GM18909 (cell line): ENCODE measurements around the gene PPM1M.

Experiments used
- ATAC-seq: cut with Tn5 transposase; IDR thresholded peaks from one replicate; pipeline ENCODE4 v1.9.1; 2021; ENCODE audit warnings: mild to moderate bottlenecking; ENCODE audit not compliant: unreplicated experiment, poor library complexity

PPM1M gene

GRCh38 chr3:52291508-52292181 lies 46.1 kb downstream of the PPM1M start:
- ATAC-seq = no peak

GRCh38 chr3:52292247-52293065 lies 46.9 kb downstream of the PPM1M start:
- ATAC-seq = no peak

GRCh38 chr3:52293491-52294319 lies 48.1 kb downstream of the PPM1M start:
- no peak for ATAC-seq

GRCh38 chr3:52294320-52295150 lies 49.0 kb downstream of the PPM1M start:
- ATAC-seq = no peak

GRCh38 chr3:52295671-52296208 lies 50.2 kb downstream of the PPM1M start:
- ATAC-seq = no peak

- ATAC-seq = no peak
Measured at GRCh38 chr3:52297242-52298148, 51.9 kb downstream of the PPM1M start.

GRCh38 chr3:52298149-52299098 lies 52.9 kb downstream of the PPM1M start:
- ATAC-seq = no peak

GRCh38 chr3:52299247-52299878 lies 53.8 kb downstream of the PPM1M start:
- ATAC-seq = no peak
